CD14-positive monocyte (primary cell): Measurements from ENCODE around the gene DMXL2. TPM values are rescaled to one million over a fixed set of nuclear protein-coding genes. Genes with fewer than 3 reads are reported as not detected.

Source experiments
- DNase-seq, 3 donors: peaks; one replicate each; pipeline ENCODE4 v3.0.0-alpha.2; 2011 to 2022
- H2AFZ ChIP-seq: 2 replicates; pipeline ENCODE4 v1.6.0; 2012; ENCODE audit warnings: mild to moderate bottlenecking, low read depth, low read length, inconsistent platforms; ENCODE audit not compliant: insufficient read depth, poor library complexity, severe bottlenecking
- H3K27ac ChIP-seq, 2 donors: 1 replicate in 1 of 2; 2 replicates in 1 of 2; pipeline ENCODE4 v1.5.1; 2012 to 2013; ENCODE audit warnings: low read length in 2 of 2, control low read depth in 1 of 2, inconsistent platforms in 1 of 2, low read depth in 1 of 2, mild to moderate bottlenecking in 1 of 2
- H3K27me3 ChIP-seq, 2 donors: one replicate each; pipeline versions ENCODE4 v1.6.0 to v1.6.1; 2011 to 2013; ENCODE audit warnings: low read length in 2 of 2; ENCODE audit not compliant: control insufficient read depth in 2 of 2, insufficient read depth in 2 of 2
- H3K36me3 ChIP-seq, 2 donors: replicated peaks in 1 of 2; 1 replicate in 1 of 2; 2 replicates in 1 of 2; pipeline versions ENCODE4 v1.5.1 to v1.6.1; 2012 to 2013; ENCODE audit warnings: low read length in 2 of 2, control low read depth in 1 of 2, inconsistent platforms in 1 of 2, mild to moderate bottlenecking in 1 of 2; ENCODE audit not compliant: insufficient read depth in 2 of 2, control insufficient read depth in 1 of 2
- H3K4me1 ChIP-seq, 2 donors: 1 replicate in 1 of 2; 2 replicates in 1 of 2; pipeline versions ENCODE4 v1.5.1 to v1.6.1; 2012 to 2013; ENCODE audit warnings: low read length in 2 of 2, control low read depth in 1 of 2, inconsistent platforms in 1 of 2, mild to moderate bottlenecking in 1 of 2, moderate library complexity in 1 of 2; ENCODE audit not compliant: insufficient read depth in 2 of 2, control insufficient read depth in 1 of 2
- H3K4me2 ChIP-seq: replicated peaks from 2 replicates; pipeline ENCODE3; 2012; ENCODE audit warnings: low read length, moderate library complexity, mild to moderate bottlenecking; ENCODE audit not compliant: poor library complexity, severe bottlenecking; ENCODE audit errors: extremely low read depth
- H3K4me3 ChIP-seq, 3 experiments: fragments of 200-600 bp in 1 of 3; sonication (generic) in 1 of 3; replicated peaks in 1 of 3; 1 replicate in 2 of 3; 2 replicates in 1 of 3; pipeline ENCODE4 v1.5.1; 2011 to 2013; ENCODE audit warnings: low read length in 3 of 3, mild to moderate bottlenecking in 3 of 3, control low read depth in 2 of 3, low read depth in 2 of 3, inconsistent platforms in 1 of 3, moderate library complexity in 1 of 3
- H3K79me2 ChIP-seq: 2 replicates; pipeline ENCODE4 v1.6.0; 2012; ENCODE audit warnings: mild to moderate bottlenecking, control low read depth, inconsistent platforms, low read length, moderate library complexity; ENCODE audit not compliant: insufficient read depth
- H3K9ac ChIP-seq: 2 replicates; pipeline ENCODE4 v1.6.0; 2017; ENCODE audit warnings: low read length, mild to moderate bottlenecking; ENCODE audit not compliant: insufficient read depth, poor library complexity, severe bottlenecking
- H3K9me3 ChIP-seq, 2 donors: replicated peaks in 1 of 2; 1 replicate in 1 of 2; 2 replicates in 1 of 2; pipeline versions ENCODE4 v1.5.1 to v1.6.1; 2012 to 2013; ENCODE audit warnings: low read length in 2 of 2, control low read depth in 1 of 2; ENCODE audit not compliant: control insufficient read depth in 1 of 2, insufficient read depth in 1 of 2
- H4K20me1 ChIP-seq: 2 replicates; pipeline ENCODE4 v1.6.0; 2012; ENCODE audit warnings: mild to moderate bottlenecking, low read length, control low read depth, moderate library complexity; ENCODE audit not compliant: insufficient read depth
- H3K27ac Mint-ChIP-seq, 7 donors: one replicate each; pipeline ENCODE4 v1.8.0; 2020; ENCODE audit warnings: mild to moderate bottlenecking in 7 of 7, mixed read lengths in 7 of 7, moderate library complexity in 6 of 7, inconsistent platforms in 2 of 7
- H3K27me3 Mint-ChIP-seq, 3 donors: one replicate each; pipeline ENCODE4 v1.8.0; 2021 to 2022; ENCODE audit warnings: low read depth in 3 of 3, mild to moderate bottlenecking in 3 of 3, mixed read lengths in 3 of 3, moderate library complexity in 3 of 3, inconsistent platforms in 1 of 3
- H3K36me3 Mint-ChIP-seq, 2 donors: one replicate each; pipeline ENCODE4 v1.8.0; 2020; ENCODE audit warnings: mixed read lengths in 2 of 2, inconsistent platforms in 1 of 2, mild to moderate bottlenecking in 1 of 2
- H3K4me1 Mint-ChIP-seq: one replicate; pipeline ENCODE4 v1.8.0; 2020; ENCODE audit warnings: mild to moderate bottlenecking, mixed read lengths
- H3K4me3 Mint-ChIP-seq, 2 donors: one replicate each; pipeline ENCODE4 v1.8.0; 2020; ENCODE audit warnings: mild to moderate bottlenecking in 2 of 2, mixed read lengths in 2 of 2, moderate library complexity in 1 of 2
- H3K9me3 Mint-ChIP-seq, 7 donors: one replicate each; pipeline ENCODE4 v1.8.0; 2020 to 2022; ENCODE audit warnings: mixed read lengths in 7 of 7, mild to moderate bottlenecking in 6 of 7, moderate library complexity in 6 of 7, inconsistent platforms in 2 of 7
- WGBS: methylation state at CpG from one replicate; pipeline ENCODE4 v1.1.5; 2013; ENCODE audit warnings: missing lambda C conversion rate; ENCODE audit not compliant: insufficient coverage; 5-methylcytosine and 5-hydroxymethylcytosine counted together
- intact Hi-C, 2 donors: fragments of 100-400 bp; cut with micrococcal nuclease; formaldehyde crosslinking; loops; one replicate each; pipeline versions ENCODE4 v1.15.0 to v1.15.1; 2023
- polyA plus RNA-seq, 3 donors: library from polyadenylated mRNA; depleted of rRNA in 1 of 3; unstranded in 2 of 3; stranded (reverse) in 1 of 3; fragments of 300-500 nt in 2 of 3; fragments of >200 nt in 1 of 3; fragmentation: Illumina TruSeq in 2 of 3; gene quantifications; 1 replicate in 2 of 3; 2 replicates in 1 of 3; pipeline ENCODE4 v1.2.3, GENCODE V29; 2012 to 2021
- TF ChIP-seq, protein P1 (sequence below): fragments of 200-600 bp; IDR thresholded peaks from one replicate; pipeline ENCODE4 v1.8.0; 2022; ENCODE audit warnings: antibody characterized with exemption, mild to moderate bottlenecking

The DMXL2 gene
- polyA plus RNA-seq, 3 donors: 29.1 to 449 (median 45.5) TPM

DNA sequence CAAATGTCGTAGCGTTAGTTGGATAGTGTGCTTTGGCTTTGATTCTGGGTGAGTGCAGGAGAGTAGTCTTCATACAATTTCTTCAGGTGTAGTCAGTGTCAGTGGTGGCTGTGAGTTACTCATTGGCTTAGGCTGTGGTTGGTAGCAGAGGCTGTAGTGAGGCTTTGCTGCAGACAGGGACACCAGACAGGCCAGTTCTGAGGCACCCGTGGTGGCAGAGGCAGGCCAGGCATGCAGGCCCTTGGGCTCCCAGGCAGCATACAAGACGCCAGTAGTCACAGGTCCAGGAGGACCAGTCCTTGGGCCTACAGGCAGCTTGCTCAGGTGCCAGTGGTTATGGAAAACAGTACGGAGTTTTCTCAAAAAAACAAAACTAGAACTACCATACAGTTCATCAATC is 61.3 kb downstream of the DMXL2 start:
- TF ChIP-seq, protein P1, sequence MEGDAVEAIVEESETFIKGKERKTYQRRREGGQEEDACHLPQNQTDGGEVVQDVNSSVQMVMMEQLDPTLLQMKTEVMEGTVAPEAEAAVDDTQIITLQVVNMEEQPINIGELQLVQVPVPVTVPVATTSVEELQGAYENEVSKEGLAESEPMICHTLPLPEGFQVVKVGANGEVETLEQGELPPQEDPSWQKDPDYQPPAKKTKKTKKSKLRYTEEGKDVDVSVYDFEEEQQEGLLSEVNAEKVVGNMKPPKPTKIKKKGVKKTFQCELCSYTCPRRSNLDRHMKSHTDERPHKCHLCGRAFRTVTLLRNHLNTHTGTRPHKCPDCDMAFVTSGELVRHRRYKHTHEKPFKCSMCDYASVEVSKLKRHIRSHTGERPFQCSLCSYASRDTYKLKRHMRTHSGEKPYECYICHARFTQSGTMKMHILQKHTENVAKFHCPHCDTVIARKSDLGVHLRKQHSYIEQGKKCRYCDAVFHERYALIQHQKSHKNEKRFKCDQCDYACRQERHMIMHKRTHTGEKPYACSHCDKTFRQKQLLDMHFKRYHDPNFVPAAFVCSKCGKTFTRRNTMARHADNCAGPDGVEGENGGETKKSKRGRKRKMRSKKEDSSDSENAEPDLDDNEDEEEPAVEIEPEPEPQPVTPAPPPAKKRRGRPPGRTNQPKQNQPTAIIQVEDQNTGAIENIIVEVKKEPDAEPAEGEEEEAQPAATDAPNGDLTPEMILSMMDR: no peak
- Histone ChIP-seq H3K9me3 (no peaks in the 10 kb centered on the region), H3K27ac (no peak overlapping the region), H3K4me1 (peaks cover 15 to 24% of the 10 kb centered on the region in 2 donors), H4K20me1 (peaks cover 35% of the 10 kb centered on the region), H2AFZ (no peak overlapping the region), H3K4me2 (no peak overlapping the region), H3K27me3 (no peaks in the 10 kb centered on the region), H3K79me2 (peaks cover 66% of the 10 kb centered on the region), H3K36me3 (peaks cover 43 to 73% of the 10 kb centered on the region in 2 donors), H3K9ac (no peak overlapping the region), H3K4me3 (no peak overlapping the region)
- intact Hi-C loops: no loop called here
- 89% methylated on average over 4 of the region's 5 CpGs for WGBS
- peak in 1 of 3 donors; percentile 19 for DNase-seq
- Mint-ChIP-seq H3K4me1 (peaks cover 21% of the 10 kb centered on the region), H3K4me3 (no peak overlapping the region), H3K27me3 (no peaks in the 10 kb centered on the region), H3K36me3 (peaks cover 67 to 80% of the 10 kb centered on the region in 2 donors), H3K9me3 (no peaks in the 10 kb centered on the region), H3K27ac (peak overlapping the region in 6 of 7 donors; percentile 21 to 71 (median 54))

- Histone ChIP-seq H3K4me3 (no peak overlapping the region), H2AFZ (no peak overlapping the region), H3K9ac (no peak overlapping the region), H3K36me3 (peaks cover 50 to 68% of the 10 kb centered on the region in 2 donors), H4K20me1 (peaks cover 28% of the 10 kb centered on the region), H3K27me3 (no peaks in the 10 kb centered on the region), H3K4me2 (peak overlapping the region; percentile 19), H3K79me2 (peaks cover 47% of the 10 kb centered on the region), H3K27ac (peak overlapping the region in 1 of 2 donors; percentile 58), H3K9me3 (no peaks in the 10 kb centered on the region), H3K4me1 (peaks cover 15 to 24% of the 10 kb centered on the region in 2 donors)
- intact Hi-C loops: no loop called here
- Mint-ChIP-seq H3K27me3 (no peaks in the 10 kb centered on the region), H3K27ac (peak overlapping the region; percentile 84 to 94 (median 86)), H3K36me3 (peaks cover 72 to 91% of the 10 kb centered on the region in 2 donors), H3K4me1 (peaks cover 21% of the 10 kb centered on the region), H3K9me3 (peaks cover 0 to 4% (median 0%) of the 10 kb centered on the region in 7 donors), H3K4me3 (no peak overlapping the region)
- DNase-seq: peak in 1 of 3 donors; percentile 58
- WGBS: no CpG with 5 or more reads among the region's 3 CpGs
- TF ChIP-seq, protein P1: no peak
Measured at GRCh38 chr15:51558876-51559275, 63.7 kb downstream of the DMXL2 start.
